Gastroesophageal sphincter (tissue), 4 donors: ENCODE results near the gene MRAP2. TPM values are rescaled to one million over a fixed set of nuclear protein-coding genes. Genes with fewer than 3 reads are reported as not detected.
"Not testable (repeated sequence)": the region's sequence is repeated elsewhere in the genome, so short reads cannot be mapped to it uniquely, and the experiment has no call there.

Source experiments
- ATAC-seq: fragments of 150-250 bp; one replicate; pipeline ENCODE4 v1.9.1; 2016; ENCODE audit warnings: mild to moderate bottlenecking, moderate library complexity
- H3K27ac ChIP-seq, 4 donors: fragments of 200-600 bp; sonication (generic) in 3 of 4; 1 replicate in 3 of 4; 2 replicates in 1 of 4; pipeline ENCODE4 v1.5.1; 2016 to 2019
- H3K27me3 ChIP-seq: fragments of 200-600 bp; sonication (generic); one replicate; pipeline ENCODE4 v1.5.1; 2019
- H3K36me3 ChIP-seq, 2 donors: fragments of 200-600 bp; sonication (generic); one replicate each; pipeline ENCODE4 v1.5.1; 2019; ENCODE audit warnings: control low read depth in 1 of 2
- H3K4me1 ChIP-seq, 3 donors: fragments of 200-600 bp; sonication (generic); 1 replicate in 2 of 3; 2 replicates in 1 of 3; pipeline ENCODE4 v1.5.1; 2016 to 2019; ENCODE audit warnings: control low read depth in 2 of 3
- H3K4me3 ChIP-seq, 2 donors: fragments of 200-600 bp; sonication (generic); one replicate each; pipeline ENCODE4 v1.5.1; 2019; ENCODE audit warnings: mild to moderate bottlenecking in 1 of 2, moderate library complexity in 1 of 2
- H3K9me3 ChIP-seq, 3 donors: fragments of 200-600 bp; sonication (generic); one replicate each; pipeline ENCODE4 v1.5.1; 2017 to 2019; ENCODE audit warnings: control low read depth in 2 of 3
- CTCF ChIP-seq, 4 experiments: fragments of 200-600 bp in 2 of 4; fragments of 450-650 bp in 2 of 4; sonication (generic) in 1 of 4; IDR thresholded peaks; one replicate each; pipeline ENCODE4 v1.5.1; 2017 to 2019; ENCODE audit warnings: antibody characterized with exemption in 4 of 4, mild to moderate bottlenecking in 2 of 4, moderate library complexity in 2 of 4
- EP300 ChIP-seq: sonication (generic); formaldehyde crosslinking; IDR thresholded peaks from one replicate; pipeline ENCODE4 v1.6.1; 2017; ENCODE audit warnings: antibody characterized with exemption, mild to moderate bottlenecking
- POLR2A ChIP-seq, 2 donors: fragments of 450-650 bp; IDR thresholded peaks; one replicate each; pipeline ENCODE4 v1.6.1; 2017; ENCODE audit warnings: antibody characterized with exemption in 2 of 2, mild to moderate bottlenecking in 2 of 2, moderate library complexity in 1 of 2
- POLR2AphosphoS5 ChIP-seq: sonication (generic); formaldehyde crosslinking; IDR thresholded peaks from one replicate; pipeline ENCODE4 v1.6.1; 2017; ENCODE audit warnings: antibody characterized with exemption
- WGBS, 2 donors: methylation state at CpG; one replicate each; pipeline ENCODE4 v1.1.5; 2018; ENCODE audit warnings: low coverage in 1 of 2; 5-methylcytosine and 5-hydroxymethylcytosine counted together
- total RNA-seq, 4 donors: library from RNA; depleted of rRNA; stranded (reverse); fragments of >200 nt; gene quantifications; one replicate each; pipeline ENCODE4 v1.1.0, GENCODE V29; 2016

Gene MRAP2
- total RNA-seq, 4 donors from 2014 or later, result 0.27 to 1.7 (median 1.2) TPM; not detected in 1

GRCh38 chr6:84118191-84118590 lies 84.6 kb downstream of the MRAP2 start:
- Histone ChIP-seq H3K27me3 (no peaks in the 10 kb centered on the region), H3K27ac (no peak overlapping the region), H3K4me3 (no peak overlapping the region), H3K36me3 (no peaks in the 10 kb centered on the region), H3K9me3 (peaks cover 0 to 6% (median 0%) of the 10 kb centered on the region in 3 donors), H3K4me1 (no peaks in the 10 kb centered on the region)
- TF ChIP-seq POLR2A (IDR thresholded peaks at IDR 0.05), result no peak
- TF ChIP-seq CTCF (IDR thresholded peaks at IDR 0.05), result no peak
- no peak for TF ChIP-seq EP300
- TF ChIP-seq POLR2AphosphoS5, result no peak
- no peak for ATAC-seq
- 92 to 100% methylated on average over 1 to 2 of the region's 5 CpGs for WGBS, 2 donors

GRCh38 chr6:84119277-84119676 lies 85.7 kb downstream of the MRAP2 start:
- Histone ChIP-seq H3K36me3 (peaks cover 0 to 5% of the 10 kb centered on the region in 2 donors), H3K27ac (no peak overlapping the region), H3K27me3 (no peaks in the 10 kb centered on the region), H3K4me1 (no peaks in the 10 kb centered on the region), H3K4me3 (no peak overlapping the region), H3K9me3 (peaks cover 0 to 6% (median 0%) of the 10 kb centered on the region in 3 donors)
- no peak for ATAC-seq
- TF ChIP-seq EP300 (no peak), CTCF (IDR thresholded peaks at IDR 0.05) (no peak), POLR2A (IDR thresholded peaks at IDR 0.05) (no peak), POLR2AphosphoS5 (no peak)

DNA sequence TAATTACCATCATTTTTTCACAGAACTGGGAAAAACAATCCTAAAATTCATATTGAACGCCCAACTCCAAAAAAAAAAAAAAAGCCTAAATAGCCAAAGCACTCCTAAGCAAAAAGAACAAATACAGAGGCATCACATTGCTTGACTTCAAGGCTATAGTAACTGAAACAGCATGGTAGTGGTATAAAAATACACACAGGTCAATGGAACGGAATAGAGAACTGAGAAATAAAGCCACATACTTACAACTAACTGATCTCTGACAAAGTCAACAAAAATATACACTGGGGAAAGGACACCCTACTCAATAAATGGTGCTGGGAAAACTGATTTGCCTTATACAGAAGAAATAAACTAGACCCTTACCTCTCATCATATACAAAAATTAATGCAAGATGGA lies 89.6 kb downstream of the MRAP2 start:
- H3K27me3 ChIP-seq, result no peaks in the 10 kb centered on the region
- H3K4me1 ChIP-seq, result no peaks in the 10 kb centered on the region
- no peak overlapping the region for H3K4me3 ChIP-seq
- no peak overlapping the region for H3K27ac ChIP-seq
- WGBS, 2 donors, result 100% methylated on average over 1 to 2 of the region's 2 CpGs
- no peak for ATAC-seq
- peaks cover 0 to 31% of the 10 kb centered on the region in 2 donors for H3K36me3 ChIP-seq
- no peaks in the 10 kb centered on the region for H3K9me3 ChIP-seq
- TF ChIP-seq POLR2A (IDR thresholded peaks at IDR 0.05) (no peak), CTCF (IDR thresholded peaks at IDR 0.05) (no peak), POLR2AphosphoS5 (no peak)

DNA sequence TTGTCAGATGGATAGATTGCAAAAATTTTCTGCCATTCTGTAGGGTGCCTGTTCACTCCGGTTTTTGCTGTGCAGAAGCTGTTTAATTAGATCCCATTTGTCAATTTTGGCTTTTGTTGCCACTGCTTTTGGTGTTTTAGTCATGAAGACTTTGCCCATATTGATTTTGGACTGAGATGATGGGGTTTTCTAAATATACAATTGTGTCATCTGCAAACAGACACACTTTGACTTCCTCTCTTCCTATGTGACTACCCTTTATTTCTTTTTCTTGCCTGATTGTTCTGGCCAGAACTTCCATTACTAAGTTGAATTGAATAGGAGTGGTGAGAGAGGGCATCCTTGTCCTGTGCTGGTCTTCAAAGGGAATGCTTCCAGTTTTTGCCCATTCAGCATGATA lies 96.0 kb downstream of the MRAP2 start:
- WGBS, 2 donors, result 75% methylated on average over 1 of the region's 1 CpG; no CpG with 5 or more reads in 1 of the 2 donors
- H3K36me3 ChIP-seq, result peaks cover 0 to 41% of the 10 kb centered on the region in 2 donors
- H3K4me3 ChIP-seq, H3K4me1 ChIP-seq, H3K27ac ChIP-seq, H3K9me3 ChIP-seq, H3K27me3 ChIP-seq, ATAC-seq: not testable (repeated sequence)

DNA sequence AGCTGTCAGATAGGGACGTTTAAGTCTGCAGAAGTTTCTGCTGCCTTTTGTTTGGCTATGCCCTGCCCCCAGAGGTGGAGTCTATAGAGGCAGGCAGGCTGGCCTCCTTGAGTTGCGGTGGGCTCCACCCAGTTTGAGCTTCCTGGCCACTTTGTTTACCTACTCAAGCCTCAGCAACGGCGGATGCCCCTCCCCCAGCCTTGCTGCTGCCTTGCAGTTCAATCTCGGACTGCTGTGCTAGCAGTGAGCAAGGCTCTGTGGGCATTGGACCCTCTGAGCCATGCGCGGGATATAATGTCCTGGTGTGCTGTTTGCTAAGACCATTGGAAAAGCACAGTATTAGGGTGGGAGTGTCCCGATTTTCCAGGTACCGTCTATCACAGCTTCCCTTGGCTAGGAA lies 99.8 kb downstream of the MRAP2 start:
- not testable (repeated sequence) for H3K27me3 ChIP-seq, H3K9me3 ChIP-seq, H3K4me3 ChIP-seq, ATAC-seq, H3K27ac ChIP-seq, H3K4me1 ChIP-seq
- 100% methylated on average over 1 of the region's 9 CpGs; no CpG with 5 or more reads in 1 of the 2 donors for WGBS, 2 donors
- peaks cover 0 to 48% of the 10 kb centered on the region in 2 donors for H3K36me3 ChIP-seq

DNA sequence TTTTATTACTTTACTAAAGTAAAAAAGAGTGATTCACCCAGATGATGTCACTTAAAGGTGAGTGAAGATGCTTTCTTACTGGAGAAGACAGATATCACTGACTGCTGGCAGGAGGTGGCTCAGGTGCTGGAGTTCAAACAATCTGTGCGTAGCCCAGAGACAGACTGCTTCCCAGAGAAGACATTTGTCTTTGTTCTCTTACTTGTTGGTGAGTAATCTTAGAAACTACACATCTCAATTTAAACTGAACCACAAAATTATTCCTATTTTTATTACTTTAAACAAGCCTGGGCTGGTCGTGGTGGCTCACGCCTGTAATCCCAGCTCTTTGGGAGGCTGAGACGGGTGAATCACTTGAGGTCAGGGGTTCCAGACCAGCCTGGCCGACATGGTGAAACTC lies 101.7 kb downstream of the MRAP2 start:
- peaks cover 0 to 60% of the 10 kb centered on the region in 2 donors for H3K36me3 ChIP-seq
- no peak for ATAC-seq
- H3K9me3 ChIP-seq, result peaks cover 0 to 9% (median 0%) of the 10 kb centered on the region in 3 donors
- WGBS, 2 donors, result 97 to 100% methylated on average over 1 to 5 of the region's 5 CpGs
- no peaks in the 10 kb centered on the region for H3K4me1 ChIP-seq
- no peak overlapping the region for H3K4me3 ChIP-seq
- TF ChIP-seq POLR2AphosphoS5 (no peak), POLR2A (IDR thresholded peaks at IDR 0.05) (no peak), EP300 (no peak), CTCF (IDR thresholded peaks at IDR 0.05) (no peak)
- H3K27me3 ChIP-seq, result no peaks in the 10 kb centered on the region
- no peak overlapping the region for H3K27ac ChIP-seq
